Right forelimb (tissue), 1 donor: ENCODE measurements around the gene BOLA2B.
"Not testable (repeated sequence)": the region's sequence is repeated elsewhere in the genome, so short reads cannot be mapped to it uniquely, and the experiment has no call there.

Experiments used
- DNase-seq: peaks from one replicate; pipeline ENCODE4 v3.0.0-alpha.2; 2018

Gene BOLA2B

GRCh38 chr16:30184096-30184890, 9.2 kb downstream of the BOLA2B start:
- DNase-seq, result peak; percentile 50

DNA sequence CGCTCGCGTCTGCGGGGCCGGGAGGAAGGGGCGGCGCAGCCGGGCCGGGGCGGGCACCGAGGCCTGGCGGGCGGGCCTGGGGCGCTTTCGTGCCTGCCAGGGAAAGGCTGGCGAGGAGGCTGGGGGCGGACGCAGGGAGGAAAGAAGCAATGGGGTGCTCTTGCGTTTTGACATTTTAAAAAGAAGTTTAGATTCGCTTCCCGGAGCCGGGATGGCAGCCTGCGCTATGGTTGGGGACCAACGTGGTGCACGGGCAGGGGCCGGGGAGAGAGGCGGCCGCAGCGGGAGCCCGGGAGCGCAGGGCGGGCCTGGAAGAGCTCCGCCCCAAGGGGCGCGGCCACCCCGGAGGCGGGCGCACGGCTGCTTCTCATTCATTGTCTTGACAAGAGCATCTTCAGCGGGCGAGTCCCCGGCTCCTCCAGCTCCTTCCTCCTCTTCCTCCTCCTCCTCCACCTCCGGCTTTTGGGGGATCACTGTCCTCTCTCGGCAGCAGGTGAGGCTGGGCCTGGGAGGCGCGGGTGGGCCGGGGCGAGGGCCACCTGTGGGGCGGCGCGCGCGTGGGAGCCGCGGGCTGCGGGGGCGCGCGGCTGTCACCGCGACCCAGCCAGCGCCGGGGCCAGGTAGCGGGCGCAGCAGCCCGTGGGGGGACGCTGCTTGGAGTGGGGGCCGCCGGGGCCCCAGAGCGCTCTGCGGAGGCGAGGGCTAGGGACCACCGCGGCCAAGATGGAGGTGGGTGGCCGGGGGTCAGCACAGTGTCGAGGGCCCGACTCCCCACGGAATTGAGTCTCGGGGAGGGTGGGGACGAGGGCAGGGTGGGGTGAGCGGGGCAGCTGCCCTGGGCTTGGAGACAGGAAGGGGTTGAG, 10.0 kb downstream of the BOLA2B start, which contains the start of gene CORO1A:
TSS of gene CORO1A (plus strand) at position 370 of the 863 bp plus-strand sequence. CDS start 1,608 bp downstream, outside the sequence.
- peak; percentile 88 for DNase-seq

- no peak for DNase-seq
Observed at GRCh38 chr16:30180741-30181140, 12.7 kb downstream of the BOLA2B start.

- no peak for DNase-seq
Observed at GRCh38 chr16:30179931-30180330, 13.5 kb downstream of the BOLA2B start.

DNA sequence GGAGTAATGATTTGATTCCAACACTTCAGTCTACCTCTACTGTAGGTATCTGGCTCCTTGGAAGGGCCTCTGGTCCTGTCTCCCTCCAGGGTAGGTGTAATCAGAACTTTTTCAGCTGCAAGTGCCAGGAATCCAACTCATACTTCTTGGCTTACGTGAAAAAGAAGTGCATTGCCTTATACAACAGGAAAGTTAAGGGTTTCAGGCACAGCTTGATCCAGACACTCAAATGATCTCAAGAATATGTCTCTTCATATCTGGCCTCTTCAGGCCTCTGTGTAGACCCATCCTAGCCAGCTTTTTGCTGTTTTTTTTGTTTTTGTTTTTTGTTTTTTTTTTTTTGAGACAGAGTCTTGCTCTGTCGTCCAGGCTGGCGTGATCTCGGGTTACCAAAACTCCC, 14.3 kb downstream of the BOLA2B start:
- no peak for DNase-seq

GRCh38 chr16:30176876-30177275, 16.6 kb downstream of the BOLA2B start:
- DNase-seq, result not testable (repeated sequence)

DNA sequence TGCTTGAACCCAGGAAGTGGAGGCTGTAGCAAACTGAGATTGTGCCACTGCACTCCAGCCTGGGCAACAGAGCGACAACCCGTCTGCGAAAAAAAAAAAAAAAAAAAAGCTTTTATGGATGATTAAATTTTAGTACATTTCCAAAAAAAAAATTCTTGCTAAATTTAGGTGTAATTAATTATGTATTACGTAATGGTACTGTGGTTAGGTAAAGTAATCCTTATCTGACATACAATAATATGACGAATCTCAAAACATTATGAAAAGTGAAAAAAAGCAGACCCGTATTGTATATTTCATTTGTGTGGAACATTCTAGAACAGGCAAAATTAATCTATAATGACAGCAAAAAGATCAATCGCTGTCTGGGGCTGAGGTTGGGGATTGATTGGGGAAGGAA, 20.4 kb downstream of the BOLA2B start:
- DNase-seq, result no peak

DNA sequence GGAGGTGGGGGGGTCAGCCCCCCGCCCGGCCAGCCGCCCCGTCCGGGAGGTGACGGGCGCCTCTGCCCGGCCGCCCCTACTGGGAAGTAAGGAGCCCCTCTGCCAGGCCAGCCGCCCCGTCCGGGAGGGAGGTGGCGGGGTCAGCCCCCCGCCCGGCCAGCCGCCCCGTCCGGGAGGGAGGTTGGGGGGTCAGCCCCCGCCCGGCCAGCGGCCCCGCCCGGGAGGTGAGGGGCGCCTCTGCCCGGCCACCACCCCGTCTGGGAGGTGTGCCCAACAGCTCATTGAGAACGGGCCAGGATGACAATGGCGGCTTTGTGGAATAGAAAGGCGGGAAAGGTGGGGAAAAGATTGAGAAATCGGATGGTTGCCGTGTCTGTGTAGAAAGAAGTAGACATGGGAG, 23.3 kb downstream of the BOLA2B start:
- DNase-seq, result not testable (repeated sequence)

DNA sequence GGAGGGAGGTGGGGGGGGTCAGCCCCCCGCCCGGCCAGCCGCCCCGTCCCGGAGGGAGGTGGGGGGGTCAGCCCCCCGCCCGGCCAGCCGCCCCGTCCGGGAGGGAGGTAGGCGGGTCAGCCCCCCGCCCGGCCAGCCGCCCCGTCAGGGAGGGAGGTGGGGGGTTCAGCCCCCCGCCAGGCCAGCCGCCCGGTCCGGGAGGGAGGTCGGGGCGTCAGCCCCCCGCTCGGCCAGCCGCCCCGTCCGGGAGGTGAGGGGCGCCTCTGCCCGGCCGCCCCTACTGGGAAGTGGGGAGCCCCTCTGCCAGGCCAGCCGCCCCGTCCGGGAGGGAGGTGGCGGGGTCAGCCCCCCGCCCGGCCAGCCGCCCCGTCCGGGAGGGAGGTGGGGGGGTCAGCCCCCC, 24.1 kb downstream of the BOLA2B start:
- not testable (repeated sequence) for DNase-seq

DNA sequence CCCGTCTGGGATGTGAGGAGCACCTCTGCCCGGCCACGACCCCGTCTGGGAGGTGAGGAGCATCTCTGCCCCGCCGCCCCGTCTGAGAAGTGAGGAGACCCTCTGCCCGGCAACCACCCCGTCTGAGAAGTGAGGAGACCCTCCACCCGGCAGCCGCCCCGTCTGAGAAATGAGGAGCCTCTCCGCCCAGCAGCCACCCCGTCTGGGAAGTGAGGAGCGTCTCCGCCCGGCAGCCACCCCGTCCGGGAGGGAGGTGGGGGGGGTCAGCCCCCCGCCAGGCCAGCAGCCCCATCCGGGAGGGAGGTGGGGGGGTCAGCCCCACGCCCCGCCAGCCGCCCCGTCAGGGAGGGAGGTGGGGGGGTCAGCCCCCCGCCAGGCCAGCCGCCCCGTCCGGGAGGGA, 24.7 kb downstream of the BOLA2B start:
- not testable (repeated sequence) for DNase-seq

DNA sequence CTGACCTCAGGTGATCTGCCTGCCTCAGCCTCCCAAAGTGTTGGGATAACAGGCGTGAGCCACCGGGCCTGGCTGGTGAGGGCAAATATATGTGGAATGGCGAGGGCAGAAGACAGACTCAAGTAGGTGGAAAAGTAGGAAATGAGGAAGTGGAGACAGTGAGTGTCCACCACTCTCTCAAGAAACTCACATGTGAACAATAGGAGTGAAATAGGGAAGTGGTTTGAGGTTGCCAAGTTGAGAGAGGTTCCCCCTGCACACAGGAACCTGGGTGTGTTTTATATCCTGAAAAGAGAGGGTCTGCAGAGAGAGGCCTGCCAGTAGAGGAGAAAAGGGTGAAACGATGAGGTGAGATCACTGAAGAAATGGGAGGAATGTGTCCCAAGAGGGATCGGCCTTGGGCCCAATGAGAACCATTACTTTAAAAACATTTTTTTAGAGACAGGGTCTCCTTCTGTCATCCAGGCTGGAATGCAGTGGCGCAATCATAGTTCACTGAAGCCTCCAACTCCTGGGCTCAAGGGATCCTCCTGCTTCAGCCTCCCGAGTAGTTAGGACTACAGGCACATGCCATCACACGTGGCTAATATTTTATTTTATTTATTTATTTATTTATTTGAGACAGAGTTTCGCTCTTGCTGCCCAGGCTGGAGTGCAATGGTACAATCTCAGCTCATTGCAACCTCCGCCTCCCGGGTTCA, 27.1 kb downstream of the BOLA2B start:
- no peak for DNase-seq

DNA sequence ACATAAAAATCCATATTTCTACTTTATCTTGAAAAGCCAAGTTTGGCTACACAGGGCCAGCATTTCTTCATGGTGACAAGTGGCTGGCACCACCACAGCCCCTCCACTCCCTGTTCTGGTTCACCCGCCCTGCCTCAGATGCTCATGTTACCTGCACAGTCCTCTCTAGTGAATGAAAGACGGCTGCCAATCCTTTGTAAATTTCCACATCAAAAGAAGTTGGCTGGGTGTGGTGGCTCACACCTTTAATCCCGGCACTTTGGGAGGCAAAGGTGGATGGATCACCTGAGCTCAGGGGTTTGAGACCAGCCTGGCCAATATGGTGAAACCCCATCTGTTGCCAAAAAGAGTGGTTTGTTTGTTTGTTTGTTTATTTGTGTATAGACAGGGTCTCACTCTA, 29.9 kb downstream of the BOLA2B start:
- no peak for DNase-seq

- no peak for DNase-seq
Observed at GRCh38 chr16:30157214-30157613, 36.3 kb downstream of the BOLA2B start.

DNA sequence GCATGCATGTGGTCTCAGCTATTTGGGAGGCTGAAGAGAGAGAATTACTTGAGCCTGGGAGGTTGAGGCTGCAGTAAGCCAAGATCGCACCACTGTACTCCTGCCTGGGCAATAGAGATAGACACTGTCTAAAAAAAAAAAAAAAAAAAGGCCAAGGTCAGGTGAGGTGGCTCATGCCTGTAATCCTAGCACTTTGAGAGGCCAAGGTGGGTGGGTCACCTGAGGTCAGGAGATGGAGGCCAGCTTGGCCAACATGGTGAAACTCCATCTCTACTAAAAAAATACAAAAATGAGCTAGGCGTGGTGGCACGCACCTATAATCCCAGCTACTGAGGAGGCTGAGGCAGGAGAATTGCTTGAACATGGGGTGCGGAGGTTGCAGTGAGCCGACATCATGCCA, 38.3 kb downstream of the BOLA2B start:
- DNase-seq, result no peak

DNA sequence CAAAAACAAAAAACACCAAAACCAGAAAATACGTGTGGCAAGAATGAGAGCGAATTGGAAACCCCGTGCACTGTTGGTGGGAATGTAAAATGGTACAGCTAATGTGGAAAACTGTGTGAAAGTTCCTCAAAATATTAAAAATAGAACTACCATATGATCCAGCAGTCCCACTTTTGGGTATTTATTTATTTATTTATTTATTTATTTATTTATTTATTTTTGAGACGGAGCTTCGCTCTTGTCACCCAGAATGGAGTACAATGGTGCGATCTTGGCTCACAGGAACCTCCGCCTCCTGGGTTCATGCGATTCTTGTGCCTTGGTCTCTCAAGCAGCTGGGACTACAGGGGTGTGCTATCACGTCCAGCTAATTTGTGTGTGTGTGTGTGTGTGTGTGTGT, 40.9 kb downstream of the BOLA2B start:
- DNase-seq, result no peak

GRCh38 chr16:30151091-30151490, 42.4 kb downstream of the BOLA2B start:
- no peak for DNase-seq

DNA sequence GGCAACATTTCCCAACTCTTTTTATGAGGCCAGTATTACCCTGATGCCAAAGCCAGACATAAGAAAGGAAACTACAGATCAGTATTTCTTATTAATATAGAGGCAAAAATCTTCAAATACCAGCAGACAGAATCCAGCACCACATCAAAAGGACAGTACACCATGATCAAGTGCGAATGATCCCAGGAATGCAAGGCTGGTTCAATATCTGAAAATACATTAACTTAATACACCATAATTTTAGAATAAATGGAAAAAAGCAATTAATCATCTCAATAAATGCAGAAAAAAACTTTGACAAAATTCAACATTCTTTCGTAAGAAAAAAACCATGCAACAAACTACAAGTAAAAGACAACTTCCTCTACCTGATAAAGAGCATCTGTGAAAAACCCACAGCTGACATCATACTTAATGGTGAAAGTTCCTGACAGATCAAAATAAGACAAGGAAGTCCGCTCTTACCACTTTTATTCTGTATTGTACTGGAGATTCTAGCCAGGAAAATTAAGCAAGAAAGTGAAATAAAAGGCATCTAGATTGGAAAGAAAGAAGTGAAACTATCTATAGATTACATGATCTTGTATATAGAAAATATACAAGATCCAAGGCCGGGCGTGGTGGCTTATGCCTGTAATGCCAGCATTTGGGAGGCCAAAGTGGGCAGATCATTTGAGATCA, 44.1 kb downstream of the BOLA2B start:
- no peak for DNase-seq

GRCh38 chr16:30147843-30148510, 45.5 kb downstream of the BOLA2B start:
- DNase-seq, result no peak

GRCh38 chr16:30145657-30146056, 47.8 kb downstream of the BOLA2B start:
- no peak for DNase-seq

- no peak for DNase-seq
Observed at GRCh38 chr16:30144917-30145316, 48.5 kb downstream of the BOLA2B start.

- no peak for DNase-seq
Observed at GRCh38 chr16:30144017-30144416, 49.4 kb downstream of the BOLA2B start.

GRCh38 chr16:30143347-30143702, 50.1 kb downstream of the BOLA2B start:
- no peak for DNase-seq
